GM12878 (cell line): ENCODE data around the gene IL17RB. TPM values are rescaled to one million over a fixed set of nuclear protein-coding genes. Genes with fewer than 3 reads are reported as not detected.

ENCODE experiments used
- ATAC-seq: fragments of 200-7000 bp; cut with Tn5 transposase; 3 replicates; pipeline ENCODE4 v1.9.1; 2020; ENCODE audit warnings: mild to moderate bottlenecking, moderate library complexity
- BruUV-seq: library from RNA; stranded (reverse); fragments of 400-500 nt; replicated peaks from 2 replicates; lab custom pipeline; 2021; lab: Mats Ljungman, UMichigan
- CTCF ChIA-PET: fragments of 300-600 bp; sonication (Branson Sonifier 250); formaldehyde crosslinking; extraction: SDS; loops from one replicate; lab custom pipeline; 2021; ENCODE audit warnings: inconsistent platforms; lab: Yijun Ruan, JAX
- POLR2A ChIA-PET: fragments of 350-600 bp; formaldehyde crosslinking; extraction: SDS; loops from one replicate; lab custom pipeline; 2021; ENCODE audit warnings: inconsistent platforms; lab: Charles Lee
- RAD21 ChIA-PET: fragments of 300-600 bp; sonication (Branson Sonifier 250); formaldehyde crosslinking; loops from one replicate; lab custom pipeline; 2023; ENCODE audit warnings: antibody characterized with exemption; ENCODE audit not compliant: unreplicated experiment; lab: Charles Lee
- SMC1A ChIA-PET: fragments of 300-600 bp; sonication (Branson Sonifier 250); formaldehyde crosslinking; loops from one replicate; lab custom pipeline; 2023; ENCODE audit not compliant: unreplicated experiment, uncharacterized antibody; lab: Charles Lee
- DNase-seq: peaks from one replicate; pipeline ENCODE4 v3.0.0-alpha.2; 2011; ENCODE audit warnings: low read depth, low spot score
- FAIRE-seq: peaks from 3 replicates; lab custom pipeline; 2011; peaks lifted over from hg19 to GRCh38; lab: Jason Lieb, UNC
- H2AFZ ChIP-seq: 2 replicates; pipeline ENCODE4 v1.6.0; 2011; ENCODE audit warnings: low read depth, low read length, control low read depth; ENCODE audit not compliant: control insufficient read depth
- H3K27ac ChIP-seq: 2 replicates; pipeline ENCODE4 v1.5.1; 2011; ENCODE audit warnings: control low read depth; ENCODE audit not compliant: control insufficient read depth, insufficient read depth
- H3K27me3 ChIP-seq, 2 experiments: replicated peaks in 1 of 2; 2 replicates each; pipeline versions ENCODE4 v1.6.0 to v1.6.1; 2011; ENCODE audit warnings: low read length in 1 of 2; ENCODE audit not compliant: control insufficient read depth in 2 of 2, insufficient read depth in 2 of 2
- H3K36me3 ChIP-seq, 2 experiments: 2 replicates each; pipeline ENCODE4 v1.5.1; 2011; ENCODE audit warnings: low read length in 1 of 2; ENCODE audit not compliant: control insufficient read depth in 2 of 2, insufficient read depth in 2 of 2
- H3K4me1 ChIP-seq: 2 replicates; pipeline ENCODE4 v1.6.1; 2011; ENCODE audit warnings: mild to moderate bottlenecking, low read length, moderate library complexity, mixed read lengths; ENCODE audit not compliant: control insufficient read depth, insufficient read depth
- H3K4me2 ChIP-seq: 2 replicates; pipeline ENCODE4 v1.6.0; 2011; ENCODE audit warnings: control low read depth; ENCODE audit not compliant: control insufficient read depth, insufficient read depth
- H3K4me3 ChIP-seq: fragments of 200-600 bp; sonication (generic); 2 replicates; pipeline ENCODE4 v1.5.1; 2016
- H3K79me2 ChIP-seq: 2 replicates; pipeline ENCODE4 v1.6.0; 2011; ENCODE audit warnings: low read length; ENCODE audit not compliant: control insufficient read depth, insufficient read depth
- H3K9ac ChIP-seq: 2 replicates; pipeline ENCODE4 v1.8.0; 2011; ENCODE audit warnings: low read length, control low read depth, mixed read lengths; ENCODE audit not compliant: control insufficient read depth, insufficient read depth
- H3K9me3 ChIP-seq: replicated peaks from 3 replicates; pipeline ENCODE4 v1.5.1; 2011; ENCODE audit warnings: mild to moderate bottlenecking, low read length; ENCODE audit not compliant: control insufficient read depth, insufficient read depth
- H4K20me1 ChIP-seq: 2 replicates; pipeline ENCODE4 v1.6.0; 2011; ENCODE audit not compliant: control insufficient read depth, insufficient read depth
- CBFB ChIP-seq: IDR thresholded peaks from 2 replicates; pipeline ENCODE4 v1.6.1; 2016; ENCODE audit warnings: antibody characterized with exemption, low read depth
- CEBPB ChIP-seq, 2 experiments: fragments of 150-350 bp in 1 of 2; IDR thresholded peaks; 2 replicates each; pipeline ENCODE4 v1.6.1; 2012 to 2014; ENCODE audit warnings: low read depth in 2 of 2, low read length in 2 of 2, borderline replicate concordance in 1 of 2, inconsistent platforms in 1 of 2
- CREB1 ChIP-seq: IDR thresholded peaks from 2 replicates; pipeline ENCODE4 v1.6.1; 2012; ENCODE audit warnings: low read depth, mild to moderate bottlenecking, inconsistent platforms
- DPF2 ChIP-seq: fragments of 450-650 bp; IDR thresholded peaks from 2 replicates; pipeline ENCODE4 v1.6.1; 2017; ENCODE audit warnings: mild to moderate bottlenecking
- EGR1 ChIP-seq, 2 experiments: IDR thresholded peaks; 1 replicate in 1 of 2; 2 replicates in 1 of 2; pipeline ENCODE4 v1.6.1; 2011 to 2012; ENCODE audit warnings: low read depth in 2 of 2, low read length in 2 of 2, borderline replicate concordance in 1 of 2, mild to moderate bottlenecking in 1 of 2, moderate library complexity in 1 of 2
- ETV6 ChIP-seq, 2 experiments: fragments of 450-650 bp in 1 of 2; IDR thresholded peaks in 1 of 2; conservative IDR thresholded peaks in 1 of 2; 2 replicates each; pipeline ENCODE4 v1.6.1; 2014; ENCODE audit warnings: antibody characterized with exemption in 1 of 2, borderline replicate concordance in 1 of 2, low read depth in 1 of 2, mild to moderate bottlenecking in 1 of 2, moderate library complexity in 1 of 2
- GATAD2B ChIP-seq: fragments of 450-650 bp; conservative IDR thresholded peaks from 2 replicates; pipeline ENCODE4 v1.6.1; 2017; ENCODE audit warnings: low read depth, mild to moderate bottlenecking, moderate library complexity
- IKZF1 ChIP-seq: fragments of 450-650 bp; conservative IDR thresholded peaks from 2 replicates; pipeline ENCODE4 v1.6.1; 2017; ENCODE audit warnings: antibody characterized with exemption, mild to moderate bottlenecking
- JUND ChIP-seq: IDR thresholded peaks from 2 replicates; pipeline ENCODE4 v1.6.1; 2012; ENCODE audit warnings: low read depth, mild to moderate bottlenecking, low read length, improper control_type of control experiment, moderate library complexity
- MYB ChIP-seq: fragments of 150-350 bp; IDR thresholded peaks from 2 replicates; pipeline ENCODE4 v1.6.1; 2014; ENCODE audit warnings: mild to moderate bottlenecking, low read depth, low read length, borderline replicate concordance
- NFIC ChIP-seq: IDR thresholded peaks from 2 replicates; pipeline ENCODE4 v1.6.1; 2012; ENCODE audit warnings: low read depth, mild to moderate bottlenecking, inconsistent platforms, low read length, moderate library complexity
- NFYB ChIP-seq: IDR thresholded peaks from 2 replicates; pipeline ENCODE4 v1.6.1; 2011; ENCODE audit warnings: low read depth, mild to moderate bottlenecking, low read length, improper control_type of control experiment, moderate library complexity; ENCODE audit not compliant: insufficient read depth
- NR2C1 ChIP-seq: fragments of 450-650 bp; IDR thresholded peaks from 2 replicates; pipeline ENCODE4 v1.6.1; 2017; ENCODE audit warnings: antibody characterized with exemption, mild to moderate bottlenecking, moderate library complexity
- SPI1 ChIP-seq: IDR thresholded peaks from 2 replicates; pipeline ENCODE4 v1.6.1; 2011; ENCODE audit warnings: low read depth, mild to moderate bottlenecking, low read length, moderate library complexity, borderline replicate concordance; ENCODE audit not compliant: insufficient read depth
- STAT1 ChIP-seq: fragments of 450-650 bp; conservative IDR thresholded peaks from 2 replicates; pipeline ENCODE4 v1.6.1; 2014; ENCODE audit warnings: antibody characterized with exemption, mild to moderate bottlenecking
- WGBS: methylation state at CpG from one replicate; pipeline ENCODE4 v1.1.6; 2016; ENCODE audit warnings: low lambda C conversion rate; ENCODE audit not compliant: insufficient replicate concordance, insufficient coverage; ENCODE audit errors: missing lambda C conversion rate; 5-methylcytosine and 5-hydroxymethylcytosine counted together
- in situ Hi-C: fragments of 300-500 bp; cut with MboI; formaldehyde crosslinking; loops from 9 replicates; pipeline ENCODE4 v1.14.3; 2018; ENCODE audit warnings: mixed read lengths
- intact Hi-C: fragments of 100-400 bp; cut with micrococcal nuclease; formaldehyde crosslinking; loops from one replicate; pipeline ENCODE4 v1.14.2; 2022; ENCODE audit not compliant: unreplicated experiment
- polyA plus RNA-seq, 11 experiments: library from polyadenylated mRNA; depleted of rRNA in 4 of 11; unstranded in 6 of 11; stranded (reverse) in 5 of 11; fragments of >200 nt; fragmentation: Nextera tagmentation in 4 of 11; fragmentation: Illumina TruSeq in 1 of 11; extraction: Ambion mirVana in 4 of 11; extraction: Trizol in 1 of 11; gene quantifications; 1 replicate in 1 of 11; 2 replicates in 10 of 11; pipeline versions ENCODE4 v1.2.1 to v1.2.3, GENCODE V29; 2011 to 2016; ENCODE audit warnings: inconsistent platforms in 2 of 11, missing spikeins in 2 of 11, low read depth in 1 of 11
- total RNA-seq, 4 experiments: library from RNA; depleted of rRNA in 3 of 4; stranded (reverse); fragments of >200 nt in 3 of 4; fragmentation: Illumina TruSeq in 1 of 4; extraction: Trizol in 1 of 4; gene quantifications; 2 replicates each; pipeline versions ENCODE4 v1.2.1 to v1.2.3, GENCODE V29; 2013 to 2021
- TF ChIP-seq, protein P1 (sequence below): fragments of 450-650 bp; IDR thresholded peaks from 2 replicates; pipeline ENCODE4 v1.6.1; 2017; ENCODE audit warnings: borderline replicate concordance
- TF ChIP-seq, protein P2 (sequence below): fragments of 450-650 bp; IDR thresholded peaks from 2 replicates; pipeline ENCODE4 v1.6.1; 2017; ENCODE audit warnings: low read depth, mild to moderate bottlenecking, moderate library complexity
- TF ChIP-seq, protein P3 (sequence below): IDR thresholded peaks from 2 replicates; pipeline ENCODE4 v1.6.1; 2012; ENCODE audit warnings: low read depth, low read length, improper control_type of control experiment

Gene IL17RB
- total and polyA plus RNA-seq, 10 of the 15 experiments (the other 5 are each of a cell fraction or from before 2014, with no cell fraction given) = 1.9 to 17.2 (median 2.9) TPM

- TF ChIP-seq NFYB (no peak), CEBPB (IDR thresholded peaks at IDR 0.05; ENCODE audit: borderline replicate concordance in 1 of 2, low read depth in 2 of 2, low read length in 2 of 2) (no peak), IKZF1 (no peak)
- TF ChIP-seq, all 136 proteins: peak for 0
Observed at GRCh38 chr3:53809764-53810400, 36.5 kb upstream of the IL17RB start (continued).

- Histone ChIP-seq H3K9me3 (no peaks in the 10 kb centered on the region), H2AFZ (no peak overlapping the region), H3K79me2 (no peaks in the 10 kb centered on the region), H3K27me3 (no peaks in the 10 kb centered on the region), H3K36me3 (no peaks in the 10 kb centered on the region), H3K9ac (no peak overlapping the region), H4K20me1 (no peaks in the 10 kb centered on the region), H3K4me3 (no peak overlapping the region), H3K4me2 (no peak overlapping the region), H3K27ac (no peak overlapping the region), H3K4me1 (peaks cover 10% of the 10 kb centered on the region)
- DNase-seq = no peak
- FAIRE-seq = no peak
- no TSS peak for BruUV-seq
- in situ Hi-C loops = no loop called here
- CTCF ChIA-PET = interaction anchor here (1.0 kb wide), 1 partner anchor 10 kb away, joined by 3 read pairs; no protein-coding TSS in a partner anchor
- POLR2A ChIA-PET = interaction anchor here (0.7 kb wide), 1 partner anchor 12 kb away, joined by 6 read pairs; no protein-coding TSS in a partner anchor
- ATAC-seq = no peak
- TF ChIP-seq, protein P1, sequence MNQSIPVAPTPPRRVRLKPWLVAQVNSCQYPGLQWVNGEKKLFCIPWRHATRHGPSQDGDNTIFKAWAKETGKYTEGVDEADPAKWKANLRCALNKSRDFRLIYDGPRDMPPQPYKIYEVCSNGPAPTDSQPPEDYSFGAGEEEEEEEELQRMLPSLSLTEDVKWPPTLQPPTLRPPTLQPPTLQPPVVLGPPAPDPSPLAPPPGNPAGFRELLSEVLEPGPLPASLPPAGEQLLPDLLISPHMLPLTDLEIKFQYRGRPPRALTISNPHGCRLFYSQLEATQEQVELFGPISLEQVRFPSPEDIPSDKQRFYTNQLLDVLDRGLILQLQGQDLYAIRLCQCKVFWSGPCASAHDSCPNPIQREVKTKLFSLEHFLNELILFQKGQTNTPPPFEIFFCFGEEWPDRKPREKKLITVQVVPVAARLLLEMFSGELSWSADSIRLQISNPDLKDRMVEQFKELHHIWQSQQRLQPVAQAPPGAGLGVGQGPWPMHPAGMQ = no peak
- TF ChIP-seq NFIC (no peak), SPI1 (no peak), JUND (no peak), DPF2 (no peak), CREB1 (no peak), STAT1 (no peak), EGR1 (IDR thresholded peaks at IDR 0.05; ENCODE audit: borderline replicate concordance in 1 of 2, low read depth in 2 of 2, low read length in 2 of 2) (no peak), NR2C1 (no peak), ETV6 (conservative IDR thresholded peaks at IDR 0.05 in 1 of 2, IDR thresholded peaks at IDR 0.05 in 1 of 2; ENCODE audit: borderline replicate concordance in 1 of 2, low read depth in 1 of 2) (no peak), GATAD2B (no peak), CBFB (no peak), MYB (no peak)
- TF ChIP-seq, protein P2, sequence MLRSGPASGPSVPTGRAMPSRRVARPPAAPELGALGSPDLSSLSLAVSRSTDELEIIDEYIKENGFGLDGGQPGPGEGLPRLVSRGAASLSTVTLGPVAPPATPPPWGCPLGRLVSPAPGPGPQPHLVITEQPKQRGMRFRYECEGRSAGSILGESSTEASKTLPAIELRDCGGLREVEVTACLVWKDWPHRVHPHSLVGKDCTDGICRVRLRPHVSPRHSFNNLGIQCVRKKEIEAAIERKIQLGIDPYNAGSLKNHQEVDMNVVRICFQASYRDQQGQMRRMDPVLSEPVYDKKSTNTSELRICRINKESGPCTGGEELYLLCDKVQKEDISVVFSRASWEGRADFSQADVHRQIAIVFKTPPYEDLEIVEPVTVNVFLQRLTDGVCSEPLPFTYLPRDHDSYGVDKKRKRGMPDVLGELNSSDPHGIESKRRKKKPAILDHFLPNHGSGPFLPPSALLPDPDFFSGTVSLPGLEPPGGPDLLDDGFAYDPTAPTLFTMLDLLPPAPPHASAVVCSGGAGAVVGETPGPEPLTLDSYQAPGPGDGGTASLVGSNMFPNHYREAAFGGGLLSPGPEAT = no peak
- TF ChIP-seq, protein P3, sequence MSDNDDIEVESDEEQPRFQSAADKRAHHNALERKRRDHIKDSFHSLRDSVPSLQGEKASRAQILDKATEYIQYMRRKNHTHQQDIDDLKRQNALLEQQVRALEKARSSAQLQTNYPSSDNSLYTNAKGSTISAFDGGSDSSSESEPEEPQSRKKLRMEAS = no peak
- RAD21 ChIA-PET = interaction anchor here (0.6 kb wide), 1 partner anchor 123 kb away, joined by 4 read pairs; no protein-coding TSS in a partner anchor
- 59% methylated on average over 24 of the region's 24 CpGs for WGBS
- SMC1A ChIA-PET = interaction anchor here (1.1 to 1.3 kb wide), 2 partner anchors 10 to 15 kb away, joined by 3 read pairs; no protein-coding TSS in a partner anchor
- intact Hi-C loops = no loop called here
Observed at GRCh38 chr3:53811143-53811927, 35.0 kb upstream of the IL17RB start.
